MG63 (cell line): ENCODE results near the gene SLC2A11. TPM values are rescaled to one million over a fixed set of nuclear protein-coding genes. Genes with fewer than 3 reads are reported as not detected.

Experiments used
- DNase-seq: peaks from one replicate; pipeline ENCODE4 v3.0.0-alpha.2; 2020
- H3K27me3 ChIP-seq: fragments of 250-450 bp; sonication (Bioruptor Pico); 2 replicates; pipeline ENCODE4 v1.5.1; 2020; ENCODE audit warnings: mild to moderate bottlenecking, moderate library complexity
- H3K36me3 ChIP-seq: fragments of 250-450 bp; sonication (Bioruptor Pico); 2 replicates; pipeline ENCODE4 v1.5.1; 2020; ENCODE audit warnings: mild to moderate bottlenecking, moderate library complexity
- H3K4me3 ChIP-seq: fragments of 250-450 bp; sonication (Bioruptor Pico); 2 replicates; pipeline ENCODE4 v1.5.1; 2020; ENCODE audit warnings: mild to moderate bottlenecking, moderate library complexity
- H3K9me3 ChIP-seq: fragments of 250-450 bp; sonication (Bioruptor Pico); 2 replicates; pipeline ENCODE4 v1.5.1; 2020; ENCODE audit warnings: mild to moderate bottlenecking, moderate library complexity
- total RNA-seq: library from RNA; depleted of rRNA; stranded (reverse); fragments of >200 nt; shearing (Covaris generic); gene quantifications from 2 replicates; pipeline ENCODE4 v1.2.3, GENCODE V29; 2014; ENCODE audit warnings: low replicate concordance

Gene SLC2A11
- total RNA-seq, 1 experiment from 2014 or later, result 0.30 TPM

- Histone ChIP-seq H3K36me3 (peaks cover 38% of the 10 kb centered on the region), H3K4me3 (no peak overlapping the region)
- DNase-seq, result no peak
Measured at GRCh38 chr22:23828800-23829680, 28.6 kb upstream of the SLC2A11 start.

DNA sequence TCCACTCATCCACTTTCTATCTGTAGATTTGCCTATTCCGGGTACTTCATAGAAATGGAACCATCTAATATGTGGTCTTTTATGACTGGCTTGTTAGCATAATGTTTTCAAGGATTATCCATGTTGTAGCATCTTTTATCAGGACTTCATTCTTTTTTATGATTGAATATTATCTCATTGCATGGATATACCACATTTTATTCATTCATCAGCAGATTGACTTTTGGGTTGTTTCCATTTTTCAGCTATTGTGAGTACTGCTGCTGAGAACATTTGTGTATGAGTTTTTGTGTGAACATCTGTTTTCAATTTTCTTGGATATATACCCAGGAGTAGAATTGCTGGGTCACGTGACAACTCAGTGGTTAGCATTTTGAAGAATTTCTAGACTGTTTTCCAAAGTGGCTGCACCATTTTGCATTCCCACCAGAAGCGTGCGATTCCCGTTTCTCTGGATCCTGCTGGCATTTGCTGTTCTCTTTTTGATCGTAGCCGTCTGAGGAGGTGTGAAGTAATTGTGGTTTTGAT is 27.8 kb upstream of the SLC2A11 start:
- Histone ChIP-seq H3K4me3 (no peak overlapping the region), H3K27me3 (no peaks in the 10 kb centered on the region), H3K9me3 (no peaks in the 10 kb centered on the region), H3K36me3 (peaks cover 36% of the 10 kb centered on the region)
- no peak for DNase-seq

More at GRCh38 chr22:23828800-23829680, 28.6 kb upstream of the SLC2A11 start:
- Histone ChIP-seq H3K27me3 (no peaks in the 10 kb centered on the region), H3K9me3 (no peaks in the 10 kb centered on the region)

DNA sequence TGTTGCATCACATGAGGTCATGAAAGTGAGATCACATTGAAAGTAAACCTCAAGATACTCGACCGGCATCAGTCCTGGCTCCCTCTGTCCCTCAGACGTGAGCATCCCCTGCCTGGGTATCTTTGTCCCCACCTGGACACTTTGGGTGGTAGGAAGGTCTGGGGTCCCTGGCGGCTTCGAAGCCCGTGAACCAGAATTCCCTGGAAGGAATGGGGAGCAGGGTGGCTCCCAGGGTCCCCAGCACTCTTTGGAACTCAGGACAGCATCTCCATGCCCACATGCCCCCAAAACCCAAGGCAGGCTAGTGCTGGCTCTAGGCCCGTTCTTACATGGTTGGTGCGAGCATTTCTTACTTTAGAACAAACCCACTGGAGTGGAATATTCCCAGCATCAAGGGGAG is 26.4 kb upstream of the SLC2A11 start:
- Histone ChIP-seq H3K27me3 (no peaks in the 10 kb centered on the region), H3K4me3 (no peak overlapping the region), H3K36me3 (peaks cover 26% of the 10 kb centered on the region), H3K9me3 (no peaks in the 10 kb centered on the region)
- no peak for DNase-seq

- Histone ChIP-seq H3K36me3 (peaks cover 23% of the 10 kb centered on the region), H3K27me3 (no peaks in the 10 kb centered on the region), H3K9me3 (no peaks in the 10 kb centered on the region), H3K4me3 (no peak overlapping the region)
- no peak for DNase-seq
Measured at GRCh38 chr22:23831781-23832180, 25.9 kb upstream of the SLC2A11 start.

DNA sequence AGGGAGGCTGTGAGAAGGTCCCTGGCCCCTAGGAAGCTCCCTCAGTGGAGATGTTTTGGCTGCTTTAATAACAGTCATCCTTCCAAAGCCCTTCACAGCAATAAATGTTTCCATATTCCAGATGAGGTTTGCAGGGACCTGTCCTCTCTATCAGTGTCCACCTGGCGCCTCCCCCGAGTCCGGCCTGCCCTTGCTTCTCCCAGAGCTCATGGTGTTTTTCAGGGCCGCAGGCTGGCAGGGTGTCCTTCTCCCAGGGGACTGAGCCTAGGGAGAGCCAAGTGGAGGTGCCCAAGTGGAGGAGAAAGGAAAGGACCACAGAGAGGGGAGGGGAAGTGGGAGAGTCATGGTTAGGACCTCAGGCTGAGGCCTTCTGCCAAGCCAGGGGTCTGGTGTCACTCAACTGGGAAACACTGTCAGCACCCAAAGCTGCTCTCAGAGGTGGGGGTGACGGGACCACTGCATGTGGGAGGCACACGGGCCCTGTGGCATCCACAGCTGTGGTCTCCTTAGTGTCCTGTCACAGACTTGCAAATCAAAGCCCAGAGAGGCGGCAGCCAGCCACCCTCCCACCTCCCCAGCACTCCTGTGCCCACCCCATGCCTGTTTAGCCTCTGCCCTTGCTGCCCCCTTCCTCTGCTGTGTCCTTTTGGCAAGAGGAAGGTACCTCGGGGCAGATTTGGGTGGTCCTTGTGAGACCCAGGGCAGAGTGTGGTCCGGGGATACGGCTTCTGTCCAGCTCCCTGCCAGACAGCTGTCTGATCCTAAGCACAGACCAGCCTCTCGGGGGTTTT is 25.3 kb upstream of the SLC2A11 start:
- Histone ChIP-seq H3K36me3 (peaks cover 20% of the 10 kb centered on the region), H3K4me3 (no peak overlapping the region), H3K27me3 (no peaks in the 10 kb centered on the region), H3K9me3 (no peaks in the 10 kb centered on the region)
- DNase-seq, result no peak

DNA sequence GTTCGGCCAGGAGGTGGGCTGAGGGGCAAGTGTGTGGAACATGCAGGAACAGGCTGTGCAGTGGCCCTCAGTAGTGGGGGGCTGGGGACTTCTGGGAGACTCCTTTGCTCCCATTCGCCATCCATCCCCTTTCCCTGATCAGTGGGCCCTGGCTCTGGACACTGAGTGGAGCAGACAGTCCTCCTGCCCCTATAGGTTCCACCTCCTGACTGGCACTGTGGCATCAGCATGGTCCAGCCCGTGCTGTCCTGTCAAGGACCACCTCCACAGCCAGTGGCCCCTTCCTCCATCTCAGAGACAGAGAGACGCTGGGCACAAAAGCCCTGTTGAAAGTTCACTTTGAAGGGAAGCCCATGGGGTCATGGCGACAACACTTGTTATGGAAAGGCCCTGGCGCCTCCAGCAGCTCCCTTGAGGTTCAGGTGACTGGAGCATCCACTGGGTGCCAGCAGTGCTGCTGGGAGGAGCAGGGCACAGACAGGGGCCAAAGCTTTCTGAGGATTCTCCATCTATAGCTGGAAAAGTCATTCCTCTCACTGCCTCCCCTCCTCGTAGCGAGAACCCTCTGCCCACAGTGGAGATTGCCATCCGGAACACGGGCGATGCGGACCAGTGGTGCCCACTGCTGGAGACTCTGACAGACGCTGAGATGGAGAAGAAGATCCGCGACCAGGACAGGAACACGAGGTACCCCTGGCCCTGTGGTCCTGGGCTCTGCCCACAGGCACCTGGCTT is 24.5 kb upstream of the SLC2A11 start:
- DNase-seq, result no peak
- H3K36me3 ChIP-seq, result peaks cover 18% of the 10 kb centered on the region
- no peaks in the 10 kb centered on the region for H3K9me3 ChIP-seq
- no peak overlapping the region for H3K4me3 ChIP-seq
- no peaks in the 10 kb centered on the region for H3K27me3 ChIP-seq

- Histone ChIP-seq H3K9me3 (no peaks in the 10 kb centered on the region), H3K4me3 (no peak overlapping the region), H3K36me3 (peaks cover 18% of the 10 kb centered on the region), H3K27me3 (no peaks in the 10 kb centered on the region)
- no peak for DNase-seq
Measured at GRCh38 chr22:23833911-23834317, 23.8 kb upstream of the SLC2A11 start.

DNA sequence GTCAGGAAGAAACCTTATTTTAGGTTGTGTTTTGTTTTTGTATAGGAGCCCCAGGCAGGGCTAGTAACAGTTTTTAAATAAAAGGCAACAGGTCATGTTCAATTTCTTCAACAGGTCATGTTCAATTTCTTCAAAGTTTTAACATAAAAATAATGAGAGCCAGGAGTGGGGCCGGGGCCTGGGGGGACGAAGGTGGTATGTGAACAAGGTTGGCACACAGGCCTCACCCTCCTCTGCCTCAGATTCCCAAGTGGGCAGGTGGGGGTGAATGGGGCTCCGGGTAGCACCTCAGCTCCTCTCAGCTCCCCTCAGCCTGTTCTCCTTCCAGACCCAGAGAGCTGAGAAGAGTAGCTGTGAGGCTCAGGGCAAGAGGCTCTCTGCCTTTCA is 23.3 kb upstream of the SLC2A11 start:
- Histone ChIP-seq H3K9me3 (no peaks in the 10 kb centered on the region), H3K4me3 (no peak overlapping the region), H3K27me3 (no peaks in the 10 kb centered on the region), H3K36me3 (peaks cover 18% of the 10 kb centered on the region)
- no peak for DNase-seq

- no peak overlapping the region for H3K4me3 ChIP-seq
- H3K9me3 ChIP-seq, result no peaks in the 10 kb centered on the region
- no peaks in the 10 kb centered on the region for H3K27me3 ChIP-seq
- DNase-seq, result no peak
- H3K36me3 ChIP-seq, result peaks cover 18% of the 10 kb centered on the region
Measured at GRCh38 chr22:23834793-23835483, 22.7 kb upstream of the SLC2A11 start.

- Histone ChIP-seq H3K9me3 (no peaks in the 10 kb centered on the region), H3K4me3 (no peak overlapping the region), H3K27me3 (no peaks in the 10 kb centered on the region), H3K36me3 (peaks cover 14% of the 10 kb centered on the region)
- no peak for DNase-seq
Measured at GRCh38 chr22:23835484-23836144, 22.1 kb upstream of the SLC2A11 start.

DNA sequence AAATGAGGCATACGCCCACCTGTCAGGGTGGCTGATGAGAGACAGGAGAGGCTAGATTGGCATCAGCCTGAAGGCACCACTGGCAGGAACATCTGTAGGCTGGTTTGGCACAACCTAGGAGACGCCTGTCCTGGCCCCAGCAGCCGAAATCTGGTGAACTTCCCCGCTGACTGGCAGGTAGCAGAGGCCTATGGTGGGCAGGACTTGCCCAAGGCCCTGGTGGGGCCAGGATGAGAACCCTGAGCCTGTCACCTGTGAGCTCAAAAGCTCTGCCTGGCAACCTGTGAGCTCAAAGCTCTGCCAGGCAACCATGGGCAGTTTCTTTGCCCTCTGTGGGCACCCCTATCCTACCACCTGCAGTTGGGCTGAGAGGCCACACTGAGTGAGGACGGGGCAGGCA is 21.4 kb upstream of the SLC2A11 start:
- no peak for DNase-seq
- Histone ChIP-seq H3K9me3 (no peaks in the 10 kb centered on the region), H3K27me3 (no peaks in the 10 kb centered on the region), H3K36me3 (peaks cover 9% of the 10 kb centered on the region), H3K4me3 (no peak overlapping the region)

- Histone ChIP-seq H3K9me3 (no peaks in the 10 kb centered on the region), H3K27me3 (no peaks in the 10 kb centered on the region), H3K4me3 (no peak overlapping the region), H3K36me3 (peaks cover 7% of the 10 kb centered on the region)
- DNase-seq, result no peak
Measured at GRCh38 chr22:23836692-23837495, 20.8 kb upstream of the SLC2A11 start.

DNA sequence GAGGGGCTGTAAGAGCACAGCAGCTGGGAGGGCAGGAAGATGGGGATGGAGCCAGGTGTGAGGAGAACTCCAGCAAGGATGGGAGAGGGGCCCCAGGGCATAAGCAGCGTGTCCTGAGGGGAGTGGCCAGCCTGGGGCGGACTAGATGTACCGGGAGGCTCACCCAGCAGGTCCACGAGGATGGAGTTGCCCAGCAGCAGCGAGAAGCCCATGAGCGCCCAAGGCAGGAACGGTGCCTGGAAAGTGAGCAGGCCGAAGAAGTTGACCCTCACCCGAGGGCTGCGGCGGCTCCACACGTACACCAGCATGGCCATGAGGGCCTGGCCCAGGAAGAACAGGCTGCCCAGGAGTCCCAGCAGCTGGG is 20.2 kb upstream of the SLC2A11 start:
- H3K27me3 ChIP-seq, result no peaks in the 10 kb centered on the region
- no peaks in the 10 kb centered on the region for H3K9me3 ChIP-seq
- no peak for DNase-seq
- H3K4me3 ChIP-seq, result no peak overlapping the region
- H3K36me3 ChIP-seq, result peaks cover 7% of the 10 kb centered on the region

DNA sequence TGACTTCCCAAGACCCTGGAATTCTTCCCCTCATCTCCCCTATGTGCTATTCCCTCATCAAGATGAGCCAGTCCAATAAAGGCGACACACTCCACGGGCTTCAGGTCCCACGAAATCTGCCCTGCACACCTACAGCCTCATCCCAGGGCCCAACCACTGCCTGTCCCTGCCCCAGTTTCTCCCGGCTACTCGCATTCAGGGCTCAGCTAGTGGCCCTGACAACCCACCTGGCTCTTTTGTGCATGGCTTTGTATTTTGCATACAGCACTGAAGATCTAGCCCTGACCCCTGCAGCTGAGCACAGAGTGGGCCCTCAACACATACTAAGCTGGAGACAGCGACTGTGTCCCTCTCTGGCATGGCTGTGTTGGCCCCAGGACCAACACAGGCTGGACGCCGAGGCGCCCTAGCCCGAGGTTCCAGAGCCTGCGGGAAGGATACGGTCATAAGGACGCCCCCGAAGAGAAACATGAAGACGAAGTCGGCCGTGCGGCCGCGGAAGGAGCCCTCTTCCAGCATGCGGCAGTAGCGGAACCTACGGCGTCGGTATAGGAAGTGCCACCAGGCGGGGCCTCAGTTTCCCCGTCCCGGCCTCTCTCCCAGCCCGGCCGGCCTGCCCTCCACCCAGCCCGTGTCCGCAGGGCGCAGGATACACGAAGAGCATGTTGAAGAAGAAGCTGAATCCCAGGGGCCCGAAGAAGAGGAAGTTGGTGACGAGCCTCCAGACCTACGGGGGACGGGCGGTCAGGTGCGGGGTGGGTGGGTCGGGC is 19.6 kb upstream of the SLC2A11 start:
- no peak for DNase-seq
- H3K4me3 ChIP-seq, result no peak overlapping the region

More for the DNA sequence above, 19.6 kb upstream of the SLC2A11 start:
- Histone ChIP-seq H3K9me3 (no peaks in the 10 kb centered on the region), H3K36me3 (peaks cover 7% of the 10 kb centered on the region), H3K27me3 (no peaks in the 10 kb centered on the region)
